ENCODE measurements around the gene IKZF3.

- TF ChIP-seq, protein P1, sequence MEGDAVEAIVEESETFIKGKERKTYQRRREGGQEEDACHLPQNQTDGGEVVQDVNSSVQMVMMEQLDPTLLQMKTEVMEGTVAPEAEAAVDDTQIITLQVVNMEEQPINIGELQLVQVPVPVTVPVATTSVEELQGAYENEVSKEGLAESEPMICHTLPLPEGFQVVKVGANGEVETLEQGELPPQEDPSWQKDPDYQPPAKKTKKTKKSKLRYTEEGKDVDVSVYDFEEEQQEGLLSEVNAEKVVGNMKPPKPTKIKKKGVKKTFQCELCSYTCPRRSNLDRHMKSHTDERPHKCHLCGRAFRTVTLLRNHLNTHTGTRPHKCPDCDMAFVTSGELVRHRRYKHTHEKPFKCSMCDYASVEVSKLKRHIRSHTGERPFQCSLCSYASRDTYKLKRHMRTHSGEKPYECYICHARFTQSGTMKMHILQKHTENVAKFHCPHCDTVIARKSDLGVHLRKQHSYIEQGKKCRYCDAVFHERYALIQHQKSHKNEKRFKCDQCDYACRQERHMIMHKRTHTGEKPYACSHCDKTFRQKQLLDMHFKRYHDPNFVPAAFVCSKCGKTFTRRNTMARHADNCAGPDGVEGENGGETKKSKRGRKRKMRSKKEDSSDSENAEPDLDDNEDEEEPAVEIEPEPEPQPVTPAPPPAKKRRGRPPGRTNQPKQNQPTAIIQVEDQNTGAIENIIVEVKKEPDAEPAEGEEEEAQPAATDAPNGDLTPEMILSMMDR (IDR thresholded peaks at IDR 0.05), result no peak
- TF ChIP-seq EP300 (IDR thresholded peaks at IDR 0.05), result no peak
- TF ChIP-seq POLR2AphosphoS5 (IDR thresholded peaks at IDR 0.05), result no peak
- no peak for TF ChIP-seq POLR2A (IDR thresholded peaks at IDR 0.05)
Measured at GRCh38 chr17:39745335-39746144, 118.6 kb downstream of the IKZF3 start.

Measured in suprapubic skin (tissue), 4 donors.